HFF-Myc (cell line): ENCODE results near the gene CATSPERD.
A peak's percentile ranks its signal among the peaks of the same experiment; 100 is the strongest.
"Not testable (repeated sequence)": the region's sequence is repeated elsewhere in the genome, so short reads cannot be mapped to it uniquely, and the experiment has no call there.

Experiments used
- DNase-seq: peaks from one replicate; pipeline ENCODE4 v3.0.0-alpha.2; 2011; ENCODE audit warnings: low read depth; ENCODE audit errors: extremely low read depth
- H3K4me3 ChIP-seq: replicated peaks from 2 replicates; pipeline ENCODE4 v1.5.1; 2011; ENCODE audit warnings: low read depth, mild to moderate bottlenecking, control low read depth, low read length
- CTCF ChIP-seq: IDR thresholded peaks from 2 replicates; pipeline ENCODE4 v1.5.1; 2012; ENCODE audit warnings: mild to moderate bottlenecking, low read depth, low read length, control low read depth; ENCODE audit errors: missing control alignments

Gene CATSPERD

GRCh38 chr19:5686326-5686646, 34.2 kb upstream of the CATSPERD start:
- no peak for TF ChIP-seq CTCF
- peak overlapping the region; percentile 47 for H3K4me3 ChIP-seq
- no peak for DNase-seq

DNA sequence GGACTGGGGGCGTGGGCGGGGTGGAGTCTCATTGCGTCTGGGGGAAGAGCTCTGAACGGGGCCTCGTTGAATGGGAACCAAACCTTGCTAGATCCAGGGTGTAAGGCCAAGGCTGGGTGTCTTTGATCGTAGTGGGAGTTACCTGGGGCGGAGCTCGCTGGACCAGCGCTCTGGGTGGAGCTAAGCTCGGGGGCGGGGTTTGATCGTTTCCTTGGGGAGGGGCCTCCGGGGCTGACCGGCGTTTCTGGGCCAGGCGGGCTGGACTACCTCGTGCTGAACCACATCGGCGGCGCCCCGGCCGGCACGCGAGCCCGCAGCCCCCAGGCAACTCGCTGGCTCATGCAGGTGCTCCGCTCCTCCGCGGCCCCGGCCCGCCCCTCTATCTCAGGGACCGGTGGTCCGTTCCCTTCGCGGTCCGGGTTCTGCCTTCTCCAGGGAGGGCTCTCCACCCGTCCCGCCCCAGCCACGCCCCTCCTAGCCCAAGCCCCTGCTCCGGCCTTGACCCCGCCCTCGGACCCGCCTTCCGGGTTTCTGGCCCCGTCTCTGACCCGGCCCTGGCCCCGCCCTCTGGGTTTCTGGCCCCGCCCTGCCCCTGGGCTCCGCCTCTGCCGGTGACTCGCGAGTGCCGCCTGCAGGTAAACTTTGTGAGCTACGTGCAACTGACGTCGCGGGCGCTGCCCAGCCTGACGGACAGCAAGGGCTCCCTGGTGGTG, 33.6 kb upstream of the CATSPERD start:
- peak; percentile 73 for DNase-seq
- TF ChIP-seq CTCF, result peak; percentile 80
- peak overlapping the region; percentile 47 for H3K4me3 ChIP-seq

- TF ChIP-seq CTCF, result no peak
- no peak for DNase-seq
- peak overlapping the region; percentile 47 for H3K4me3 ChIP-seq
Observed at GRCh38 chr19:5687360-5688198, 32.9 kb upstream of the CATSPERD start.

- DNase-seq, H3K4me3 ChIP-seq: not testable (repeated sequence)
Observed at GRCh38 chr19:5688262-5688881, 32.1 kb upstream of the CATSPERD start.

GRCh38 chr19:5690125-5690954, 30.1 kb upstream of the CATSPERD start, which contains the start of gene RPL36:
RPL36 (plus strand) TSS chr19:5690295; CDS start chr19:5690508, 213 bp downstream.
- peak; percentile 91 for DNase-seq
- H3K4me3 ChIP-seq, result peak within 1 kb of the TSS; percentile 75
- peak; percentile 98 for TF ChIP-seq CTCF

DNA sequence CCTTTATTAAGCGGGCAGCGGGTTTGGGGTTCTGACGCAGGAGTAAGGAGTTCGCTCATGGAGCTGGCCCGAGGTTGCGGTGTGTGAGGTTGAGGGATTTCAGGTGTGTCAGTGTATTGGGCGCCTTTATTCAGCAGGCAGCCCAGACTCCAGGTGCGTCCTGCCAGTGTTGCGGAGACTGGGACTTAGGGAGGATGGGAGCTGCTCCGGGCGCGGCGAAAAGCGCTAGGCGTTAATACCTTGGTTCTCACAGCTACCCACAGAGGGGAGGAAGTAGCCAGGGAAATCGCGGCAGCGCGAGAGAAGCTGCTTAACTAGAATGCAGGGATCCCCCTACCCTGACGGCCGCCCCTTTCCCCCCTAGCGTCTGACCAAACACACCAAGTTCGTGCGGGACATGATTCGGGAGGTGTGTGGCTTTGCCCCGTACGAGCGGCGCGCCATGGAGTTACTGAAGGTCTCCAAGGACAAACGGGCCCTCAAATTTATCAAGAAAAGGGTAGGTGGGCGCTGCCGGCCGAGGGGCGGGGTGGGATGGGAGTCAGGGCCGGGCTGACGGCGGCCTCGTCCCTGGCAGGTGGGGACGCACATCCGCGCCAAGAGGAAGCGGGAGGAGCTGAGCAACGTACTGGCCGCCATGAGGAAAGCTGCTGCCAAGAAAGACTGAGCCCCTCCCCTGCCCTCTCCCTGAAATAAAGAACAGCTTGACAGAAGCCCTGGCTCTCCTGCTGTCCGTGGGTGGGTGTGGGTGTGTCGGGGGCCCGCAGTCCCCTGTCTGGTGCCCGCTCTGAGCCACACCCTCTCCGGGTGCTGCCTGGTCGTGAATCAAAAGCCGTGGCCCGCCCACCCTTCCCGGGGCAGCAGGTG, 29.2 kb upstream of the CATSPERD start:
- no peak for DNase-seq
- peak overlapping the region; percentile 75 for H3K4me3 ChIP-seq
- no peak for TF ChIP-seq CTCF
